H9 (cell line): ENCODE measurements around the gene STK24. TPM values are rescaled to one million over a fixed set of nuclear protein-coding genes. Genes with fewer than 3 reads are reported as not detected.

ENCODE experiments used
- DNase-seq: peaks from one replicate; pipeline ENCODE4 v3.0.0-alpha.2; 2017
- H2AFZ ChIP-seq: one replicate; pipeline ENCODE4 v1.6.1; 2013; ENCODE audit warnings: mild to moderate bottlenecking, low read length, control low read depth, moderate library complexity
- H2AK5ac ChIP-seq: 2 replicates; pipeline ENCODE4 v1.6.1; 2013; ENCODE audit warnings: low read length, control low read depth, mixed read lengths; ENCODE audit not compliant: insufficient read length
- H2BK120ac ChIP-seq: one replicate; pipeline ENCODE4 v1.6.1; 2013; ENCODE audit warnings: low read depth, mild to moderate bottlenecking, low read length, control low read depth, inconsistent platforms; ENCODE audit not compliant: poor library complexity, severe bottlenecking
- H2BK12ac ChIP-seq: 2 replicates; pipeline ENCODE4 v1.6.1; 2013; ENCODE audit warnings: low read length, control low read depth, mixed read lengths, low read depth; ENCODE audit not compliant: insufficient read length
- H2BK15ac ChIP-seq: 2 replicates; pipeline ENCODE4 v1.6.1; 2013; ENCODE audit warnings: low read depth, low read length, control low read depth
- H2BK20ac ChIP-seq: one replicate; pipeline ENCODE4 v1.6.1; 2013; ENCODE audit warnings: low read depth, mild to moderate bottlenecking, low read length, control low read depth, inconsistent platforms; ENCODE audit not compliant: poor library complexity, severe bottlenecking
- H2BK5ac ChIP-seq: 2 replicates; pipeline ENCODE4 v1.6.1; 2013; ENCODE audit warnings: low read length, control low read depth, mixed read lengths; ENCODE audit not compliant: insufficient read length
- H3K14ac ChIP-seq: 2 replicates; pipeline ENCODE4 v1.6.1; 2013; ENCODE audit warnings: low read length, control low read depth; ENCODE audit not compliant: insufficient read depth
- H3K18ac ChIP-seq: 2 replicates; pipeline ENCODE4 v1.6.1; 2013; ENCODE audit warnings: low read depth, mild to moderate bottlenecking, mixed read lengths, low read length, control low read depth; ENCODE audit not compliant: insufficient read length
- H3K23ac ChIP-seq: 2 replicates; pipeline ENCODE4 v1.6.1; 2013; ENCODE audit warnings: low read length, control low read depth, mixed read lengths, low read depth; ENCODE audit not compliant: insufficient read length
- H3K23me2 ChIP-seq: 2 replicates; pipeline ENCODE4 v1.6.1; 2013; ENCODE audit warnings: low read depth, mild to moderate bottlenecking, mixed read lengths, low read length, control low read depth; ENCODE audit not compliant: insufficient read length, poor library complexity, severe bottlenecking
- H3K27ac ChIP-seq: 2 replicates; pipeline ENCODE4 v1.5.1; 2013; ENCODE audit warnings: low read length, control low read depth, mixed read lengths, low read depth; ENCODE audit not compliant: insufficient read length
- H3K27me3 ChIP-seq: 2 replicates; pipeline ENCODE4 v1.6.1; 2013; ENCODE audit warnings: low read length, control low read depth, inconsistent platforms; ENCODE audit not compliant: insufficient read depth
- H3K4ac ChIP-seq: 2 replicates; pipeline ENCODE4 v1.6.1; 2013; ENCODE audit warnings: low read depth, mild to moderate bottlenecking, control low read depth, inconsistent platforms, low read length, moderate library complexity
- H3K4me1 ChIP-seq: 2 replicates; pipeline ENCODE4 v1.6.1; 2013; ENCODE audit warnings: low read length, control low read depth, inconsistent platforms; ENCODE audit not compliant: insufficient read depth
- H3K4me2 ChIP-seq: 2 replicates; pipeline ENCODE4 v1.6.1; 2013; ENCODE audit warnings: low read length, control low read depth, mixed read lengths; ENCODE audit not compliant: insufficient read length, insufficient read depth
- H3K56ac ChIP-seq: 2 replicates; pipeline ENCODE4 v1.6.1; 2013; ENCODE audit warnings: low read depth, mild to moderate bottlenecking, mixed read lengths, low read length, control low read depth; ENCODE audit not compliant: insufficient read length
- H3K79me1 ChIP-seq: 2 replicates; pipeline ENCODE4 v1.6.1; 2013; ENCODE audit warnings: low read depth, mild to moderate bottlenecking, moderate library complexity, low read length, control low read depth, inconsistent platforms; ENCODE audit not compliant: insufficient read depth, poor library complexity, severe bottlenecking
- H3K79me2 ChIP-seq: 2 replicates; pipeline ENCODE4 v1.6.1; 2013; ENCODE audit warnings: low read length, control low read depth, inconsistent platforms; ENCODE audit not compliant: insufficient read depth
- H3K9ac ChIP-seq: 2 replicates; pipeline ENCODE4 v1.6.1; 2013; ENCODE audit warnings: low read length, control low read depth, mixed read lengths; ENCODE audit not compliant: insufficient read length; ENCODE audit errors: extremely low read depth
- H3K9me3 ChIP-seq: one replicate; pipeline ENCODE4 v1.6.1; 2013; ENCODE audit warnings: low read depth, low read length, inconsistent platforms; ENCODE audit not compliant: control insufficient read depth
- H3T11ph ChIP-seq: one replicate; pipeline ENCODE4 v1.6.1; 2013; ENCODE audit warnings: mild to moderate bottlenecking, low read length, control low read depth, inconsistent platforms
- H4K20me1 ChIP-seq: one replicate; pipeline ENCODE4 v1.6.1; 2013; ENCODE audit not compliant: control insufficient read depth, insufficient read length, insufficient read depth
- H4K5ac ChIP-seq: 2 replicates; pipeline ENCODE4 v1.6.1; 2013; ENCODE audit warnings: low read depth, mild to moderate bottlenecking, mixed read lengths, low read length, control low read depth; ENCODE audit not compliant: insufficient read length
- H4K8ac ChIP-seq: replicated peaks from 2 replicates; pipeline ENCODE4 v1.6.1; 2013; ENCODE audit warnings: low read length, control low read depth, mixed read lengths, low read depth; ENCODE audit not compliant: insufficient read length
- H4K91ac ChIP-seq: 2 replicates; pipeline ENCODE4 v1.6.1; 2013; ENCODE audit warnings: low read depth, mild to moderate bottlenecking, moderate library complexity, mixed read lengths, low read length, control low read depth; ENCODE audit not compliant: insufficient read length
- H3K27ac Mint-ChIP-seq, 3 experiments: 2 replicates in 2 of 3; 3 replicates in 1 of 3; pipeline ENCODE4 v1.8.0; 2020 to 2021; ENCODE audit warnings: mixed read lengths in 3 of 3, mild to moderate bottlenecking in 1 of 3, moderate library complexity in 1 of 3
- H3K27me3 Mint-ChIP-seq: 2 replicates; pipeline ENCODE4 v1.8.0; 2021; ENCODE audit warnings: low read depth, mild to moderate bottlenecking, moderate library complexity, mixed read lengths
- H3K36me3 Mint-ChIP-seq, 3 experiments: 2 replicates in 2 of 3; 3 replicates in 1 of 3; pipeline ENCODE4 v1.8.0; 2020 to 2021; ENCODE audit warnings: low read depth in 3 of 3, mixed read lengths in 3 of 3; ENCODE audit not compliant: insufficient read depth in 1 of 3
- H3K4me1 Mint-ChIP-seq, 2 experiments: 2 replicates each; pipeline ENCODE4 v1.8.0; 2020; ENCODE audit warnings: mixed read lengths in 2 of 2
- H3K4me3 Mint-ChIP-seq, 2 experiments: 2 replicates in 1 of 2; 3 replicates in 1 of 2; pipeline ENCODE4 v1.8.0; 2020 to 2021; ENCODE audit warnings: mild to moderate bottlenecking in 2 of 2, mixed read lengths in 2 of 2, moderate library complexity in 1 of 2
- H3K9me3 Mint-ChIP-seq, 2 experiments: 2 replicates in 1 of 2; 3 replicates in 1 of 2; pipeline ENCODE4 v1.8.0; 2020; ENCODE audit warnings: mild to moderate bottlenecking in 2 of 2, mixed read lengths in 2 of 2, moderate library complexity in 1 of 2
- WGBS: extraction: QIAGEN DNeasy Blood & Tissue Kit; methylation state at CpG from one replicate; pipeline ENCODE4 v1.1.7; 2013; ENCODE audit warnings: missing lambda C conversion rate, low lambda C conversion rate, mixed read lengths; ENCODE audit not compliant: insufficient read length; ENCODE audit errors: extremely low coverage; 5-methylcytosine and 5-hydroxymethylcytosine counted together
- total RNA-seq: library from RNA; stranded (reverse); gene quantifications from 2 replicates; pipeline ENCODE4 v1.2.1, GENCODE V29; 2021
- TF ChIP-seq, protein P1 (sequence below): fragments of 200-600 bp; sonication (generic); conservative IDR thresholded peaks from 3 replicates; pipeline ENCODE4 v1.8.0; 2021; ENCODE audit warnings: antibody characterized with exemption, mild to moderate bottlenecking

The STK24 gene
- total RNA-seq, 1 experiment from 2014 or later = 134 TPM

DNA sequence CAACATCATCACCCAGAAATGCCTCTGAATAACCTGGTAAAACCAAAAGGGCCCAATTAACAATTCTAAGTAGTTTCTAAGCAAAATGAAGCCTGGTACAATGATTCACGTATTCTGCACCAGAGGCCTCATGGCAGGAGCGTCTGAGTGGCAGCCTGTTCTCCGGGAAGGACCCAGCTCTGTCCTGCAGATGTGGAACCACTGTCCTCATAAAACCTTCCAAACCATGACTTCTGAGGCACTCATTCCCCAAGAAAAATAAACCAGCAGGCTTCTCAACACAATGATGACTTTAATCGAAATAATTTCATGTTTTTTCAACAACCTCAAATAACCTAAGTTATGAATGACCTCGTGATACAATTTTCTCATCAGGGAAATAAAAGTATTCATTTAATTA, 89.9 kb downstream of the STK24 start:
- peaks cover 37% of the 10 kb centered on the region; the same call in 1 of the 2 replicates for H3K79me2 ChIP-seq
- Mint-ChIP-seq H3K27ac (0 out of 7 replicates have a peak overlapping the region, but pooled peaks of 2 of the 3 experiments have one; percentile 8 to 15), H3K4me3 (no peak overlapping the region), H3K9me3 (no peaks in the 10 kb centered on the region), H3K36me3 (peaks cover 0 to 2% (median 0%) of the 10 kb centered on the region in 3 experiments; a peak in 1 of 7 replicates), H3K27me3 (no peaks in the 10 kb centered on the region), H3K4me1 (peaks cover 84 to 90% of the 10 kb centered on the region in 2 experiments)
- H3K23me2 ChIP-seq = no peaks in the 10 kb centered on the region
- no peak overlapping the region for H3K23ac ChIP-seq
- H4K8ac ChIP-seq = no peak overlapping the region
- H2BK120ac ChIP-seq = no peak overlapping the region
- no peaks in the 10 kb centered on the region for H3K27me3 ChIP-seq
- H3K9me3 ChIP-seq = no peaks in the 10 kb centered on the region
- H2BK15ac ChIP-seq = no peak overlapping the region
- H3K14ac ChIP-seq = no peak overlapping the region
- no peak overlapping the region for H2BK12ac ChIP-seq
- no peak overlapping the region for H3K4ac ChIP-seq
- TF ChIP-seq, protein P1, sequence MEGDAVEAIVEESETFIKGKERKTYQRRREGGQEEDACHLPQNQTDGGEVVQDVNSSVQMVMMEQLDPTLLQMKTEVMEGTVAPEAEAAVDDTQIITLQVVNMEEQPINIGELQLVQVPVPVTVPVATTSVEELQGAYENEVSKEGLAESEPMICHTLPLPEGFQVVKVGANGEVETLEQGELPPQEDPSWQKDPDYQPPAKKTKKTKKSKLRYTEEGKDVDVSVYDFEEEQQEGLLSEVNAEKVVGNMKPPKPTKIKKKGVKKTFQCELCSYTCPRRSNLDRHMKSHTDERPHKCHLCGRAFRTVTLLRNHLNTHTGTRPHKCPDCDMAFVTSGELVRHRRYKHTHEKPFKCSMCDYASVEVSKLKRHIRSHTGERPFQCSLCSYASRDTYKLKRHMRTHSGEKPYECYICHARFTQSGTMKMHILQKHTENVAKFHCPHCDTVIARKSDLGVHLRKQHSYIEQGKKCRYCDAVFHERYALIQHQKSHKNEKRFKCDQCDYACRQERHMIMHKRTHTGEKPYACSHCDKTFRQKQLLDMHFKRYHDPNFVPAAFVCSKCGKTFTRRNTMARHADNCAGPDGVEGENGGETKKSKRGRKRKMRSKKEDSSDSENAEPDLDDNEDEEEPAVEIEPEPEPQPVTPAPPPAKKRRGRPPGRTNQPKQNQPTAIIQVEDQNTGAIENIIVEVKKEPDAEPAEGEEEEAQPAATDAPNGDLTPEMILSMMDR = no peak
- no peak for DNase-seq
- peaks cover 11% of the 10 kb centered on the region for H3K79me1 ChIP-seq
- H3K4me2 ChIP-seq = no peak overlapping the region
- no peak overlapping the region for H3K27ac ChIP-seq
- H3K56ac ChIP-seq = no peak overlapping the region
- H3K4me1 ChIP-seq = peaks cover 7% of the 10 kb centered on the region; the same call in 1 of the 2 replicates
- H2AFZ ChIP-seq = no peak overlapping the region
- H2BK20ac ChIP-seq = no peak overlapping the region
- no peak overlapping the region for H3K9ac ChIP-seq
- H4K5ac ChIP-seq = no peak overlapping the region
- H4K20me1 ChIP-seq = no peaks in the 10 kb centered on the region
- WGBS = no CpG with 5 or more reads among the region's 5 CpGs
- no peak overlapping the region for H2AK5ac ChIP-seq
- H3T11ph ChIP-seq = no peak overlapping the region
- H4K91ac ChIP-seq = no peak overlapping the region
- no peak overlapping the region for H2BK5ac ChIP-seq
- H3K18ac ChIP-seq = no peak overlapping the region
